H54 (cell line): ENCODE results near the gene LRRC47.
"Not testable (repeated sequence)": the region's sequence is repeated elsewhere in the genome, so short reads cannot be mapped to it uniquely, and the experiment has no call there.

Experiments used
- DNase-seq: peaks from one replicate; pipeline ENCODE4 v3.0.0; 2011; ENCODE audit warnings: low spot score, mixed read lengths; ENCODE audit not compliant: insufficient read length
- FAIRE-seq: peaks from 3 replicates; lab custom pipeline; 2011; peaks lifted over from hg19 to GRCh38; lab: Jason Lieb, UNC
- POLR2A ChIP-seq: IDR thresholded peaks from 2 replicates; pipeline ENCODE4 v1.6.1; 2011; ENCODE audit warnings: low read depth, mild to moderate bottlenecking, low read length

LRRC47 gene

GRCh38 chr1:3805038-3805437 is 8.7 kb upstream of the LRRC47 start:
- DNase-seq (no peak), FAIRE-seq (no peak)
- TF ChIP-seq POLR2A, result no peak

- not testable (repeated sequence) for FAIRE-seq
These were observed 8.3 kb upstream of the LRRC47 start for GRCh38 chr1:3804627-3804944.

GRCh38 chr1:3803905-3804626 is 7.8 kb upstream of the LRRC47 start:
- no peak for TF ChIP-seq POLR2A
- FAIRE-seq (no peak), DNase-seq (no peak)

More at GRCh38 chr1:3804627-3804944, 8.3 kb upstream of the LRRC47 start:
- not testable (repeated sequence) for DNase-seq

GRCh38 chr1:3800795-3801194 is 4.5 kb upstream of the LRRC47 start:
- DNase-seq, FAIRE-seq: not testable (repeated sequence)

- DNase-seq (no peak), FAIRE-seq (no peak)
- no peak for TF ChIP-seq POLR2A
These were observed 3.8 kb upstream of the LRRC47 start for GRCh38 chr1:3799976-3800685.

- TF ChIP-seq POLR2A, result no peak
- FAIRE-seq (no peak), DNase-seq (no peak)
These were observed 664 bp downstream of the LRRC47 start for GRCh38 chr1:3795453-3796214.

- no peak for TF ChIP-seq POLR2A
- no peak for FAIRE-seq
- DNase-seq, result no peak
These were observed 5.3 kb downstream of the LRRC47 start for GRCh38 chr1:3790952-3791351.

- no peak for TF ChIP-seq POLR2A
- no peak for FAIRE-seq
- DNase-seq, result no peak
These were observed 5.8 kb downstream of the LRRC47 start for GRCh38 chr1:3790500-3790923.

GRCh38 chr1:3789421-3790300 is 6.6 kb downstream of the LRRC47 start:
- no peak for TF ChIP-seq POLR2A
- no peak for FAIRE-seq
- no peak for DNase-seq

GRCh38 chr1:3788756-3789420 is 7.4 kb downstream of the LRRC47 start:
- TF ChIP-seq POLR2A, result no peak
- no peak for DNase-seq
- FAIRE-seq, result no peak

- no peak for FAIRE-seq
- no peak for TF ChIP-seq POLR2A
- DNase-seq, result no peak
These were observed 8.3 kb downstream of the LRRC47 start for GRCh38 chr1:3787745-3788605.

- TF ChIP-seq POLR2A, result no peak
- no peak for DNase-seq
- no peak for FAIRE-seq
These were observed 9.0 kb downstream of the LRRC47 start for GRCh38 chr1:3787349-3787715.
